ACC112 (cell line): ENCODE data around the gene CCSER1.
"Not testable (repeated sequence)": the region's sequence is repeated elsewhere in the genome, so short reads cannot be mapped to it uniquely, and the experiment has no call there.

Experiments
- H2AFZ ChIP-seq: fragments of 200-600 bp; sonication (generic); one replicate; pipeline ENCODE4 v1.6.0; 2017; ENCODE audit warnings: antibody characterized with exemption, low read length; ENCODE audit not compliant: unreplicated experiment
- H3K27ac ChIP-seq: fragments of 200-600 bp; sonication (generic); 2 replicates; pipeline ENCODE4 v1.5.1; 2014; ENCODE audit warnings: low read depth, mild to moderate bottlenecking, antibody characterized with exemption, low read length, moderate library complexity
- H3K27me3 ChIP-seq: fragments of 200-600 bp; sonication (generic); 2 replicates; pipeline ENCODE4 v1.6.1; 2014; ENCODE audit warnings: mild to moderate bottlenecking, antibody characterized with exemption, low read length, moderate library complexity, mixed read lengths; ENCODE audit not compliant: insufficient read depth
- H3K36me3 ChIP-seq: fragments of 200-600 bp; sonication (generic); 2 replicates; pipeline ENCODE4 v1.6.1; 2016; ENCODE audit warnings: mild to moderate bottlenecking, antibody characterized with exemption, low read length, moderate library complexity, mixed read lengths; ENCODE audit not compliant: insufficient read depth
- H3K4me1 ChIP-seq: fragments of 200-600 bp; sonication (generic); one replicate; pipeline ENCODE4 v1.6.1; 2016; ENCODE audit warnings: low read length, mixed read lengths; ENCODE audit not compliant: insufficient read depth, unreplicated experiment, control insufficient read depth
- H3K4me3 ChIP-seq: fragments of 200-600 bp; sonication (generic); 2 replicates; pipeline ENCODE4 v1.5.1; 2014; ENCODE audit warnings: mild to moderate bottlenecking, low read depth, low read length
- H3K79me2 ChIP-seq: fragments of 200-600 bp; sonication (generic); one replicate; pipeline ENCODE4 v1.6.0; 2016; ENCODE audit warnings: low read length; ENCODE audit not compliant: control insufficient read depth, unreplicated experiment, insufficient read depth

The CCSER1 gene

DNA sequence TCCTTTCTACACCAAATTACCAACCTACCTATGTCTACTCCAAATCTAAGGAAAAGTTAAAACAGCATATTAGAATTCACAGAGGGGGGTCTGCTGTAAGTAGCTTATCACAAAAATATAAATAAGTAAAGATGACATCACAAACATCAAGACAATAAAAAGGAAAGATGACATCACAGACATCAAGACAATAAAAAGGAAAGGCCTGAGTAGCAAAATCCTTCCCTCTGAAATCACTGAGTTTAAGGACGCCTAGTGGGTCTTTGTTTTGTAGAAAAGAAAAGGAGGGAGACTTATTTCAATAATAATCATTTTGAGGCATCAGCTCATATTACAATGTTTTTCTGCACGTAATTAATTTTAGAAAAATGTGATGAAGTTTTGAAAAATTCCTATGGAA is 1469.5 kb downstream of the CCSER1 start:
- Histone ChIP-seq H3K36me3 (no peaks in the 10 kb centered on the region), H3K4me3 (no peak overlapping the region)

DNA sequence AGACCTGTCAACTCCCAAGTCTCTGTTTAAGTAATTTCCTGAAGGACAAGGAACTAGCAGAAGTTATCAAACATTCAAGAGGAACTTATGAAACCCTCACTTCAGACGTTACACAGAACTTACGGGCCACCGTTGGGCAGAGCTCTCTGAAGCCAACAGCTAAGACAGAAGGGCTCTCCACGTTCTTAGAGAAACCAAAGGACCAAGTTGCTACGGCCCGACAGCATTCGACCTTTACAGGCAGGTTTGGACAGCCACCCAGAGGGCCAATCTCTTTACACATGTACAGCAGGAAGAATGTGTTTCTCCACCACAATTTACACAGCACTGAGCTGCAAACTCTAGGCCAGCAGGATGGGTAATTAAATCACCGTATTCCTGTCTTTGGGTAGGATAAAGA is 1471.5 kb downstream of the CCSER1 start:
- Histone ChIP-seq H3K79me2 (no peaks in the 10 kb centered on the region), H3K27ac (no peak overlapping the region), H3K27me3 (no peaks in the 10 kb centered on the region), H3K4me3 (no peak overlapping the region), H2AFZ (no peak overlapping the region), H3K4me1 (no peaks in the 10 kb centered on the region), H3K36me3 (no peaks in the 10 kb centered on the region)

More for the DNA sequence above, 1469.5 kb downstream of the CCSER1 start:
- Histone ChIP-seq H3K79me2 (no peaks in the 10 kb centered on the region), H3K27me3 (no peaks in the 10 kb centered on the region), H2AFZ (no peak overlapping the region), H3K27ac (no peak overlapping the region), H3K4me1 (no peaks in the 10 kb centered on the region)

DNA sequence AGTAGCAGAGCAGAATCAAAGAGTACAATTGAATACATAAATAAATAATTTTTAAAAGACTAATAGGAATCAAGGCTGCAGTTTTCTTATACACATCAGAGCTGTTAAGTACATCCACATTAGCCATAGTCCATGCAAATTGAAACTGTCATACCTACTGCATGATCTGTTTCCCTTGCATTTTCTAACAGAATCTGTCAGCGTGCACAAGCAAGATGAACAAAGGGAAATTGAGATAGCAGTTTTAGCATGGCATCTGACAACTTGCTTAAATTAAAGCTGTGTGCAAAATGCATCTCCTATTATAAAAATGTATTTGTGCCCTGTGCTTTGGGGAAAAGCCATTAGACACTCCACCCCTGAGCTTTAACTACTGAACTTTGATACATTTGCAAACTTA is 1473.1 kb downstream of the CCSER1 start:
- H3K27ac ChIP-seq: no peak overlapping the region
- H3K4me1 ChIP-seq: no peaks in the 10 kb centered on the region
- H3K4me3 ChIP-seq: no peak overlapping the region
- H3K27me3 ChIP-seq: no peaks in the 10 kb centered on the region
- H3K79me2 ChIP-seq: no peaks in the 10 kb centered on the region
- H3K36me3 ChIP-seq: no peaks in the 10 kb centered on the region
- H2AFZ ChIP-seq: no peak overlapping the region

GRCh38 chr4:91601401-91601800 is 1474.2 kb downstream of the CCSER1 start:
- no peaks in the 10 kb centered on the region for H3K36me3 ChIP-seq
- no peaks in the 10 kb centered on the region for H3K4me1 ChIP-seq
- no peak overlapping the region for H2AFZ ChIP-seq
- no peaks in the 10 kb centered on the region for H3K27me3 ChIP-seq
- no peak overlapping the region for H3K27ac ChIP-seq
- H3K79me2 ChIP-seq: no peaks in the 10 kb centered on the region
- H3K4me3 ChIP-seq: no peak overlapping the region

- Histone ChIP-seq H3K79me2 (no peaks in the 10 kb centered on the region), H2AFZ (no peak overlapping the region), H3K27me3 (no peaks in the 10 kb centered on the region), H3K36me3 (no peaks in the 10 kb centered on the region), H3K27ac (no peak overlapping the region), H3K4me1 (no peaks in the 10 kb centered on the region), H3K4me3 (no peak overlapping the region)
These were observed 1484.6 kb downstream of the CCSER1 start for GRCh38 chr4:91611782-91612181.

- no peaks in the 10 kb centered on the region for H3K36me3 ChIP-seq
- no peak overlapping the region for H3K27ac ChIP-seq
- H3K79me2 ChIP-seq: no peaks in the 10 kb centered on the region
- no peaks in the 10 kb centered on the region for H3K27me3 ChIP-seq
- no peaks in the 10 kb centered on the region for H3K4me1 ChIP-seq
- H2AFZ ChIP-seq: no peak overlapping the region
- H3K4me3 ChIP-seq: no peak overlapping the region
These were observed 1493.8 kb downstream of the CCSER1 start for GRCh38 chr4:91620952-91621351.

DNA sequence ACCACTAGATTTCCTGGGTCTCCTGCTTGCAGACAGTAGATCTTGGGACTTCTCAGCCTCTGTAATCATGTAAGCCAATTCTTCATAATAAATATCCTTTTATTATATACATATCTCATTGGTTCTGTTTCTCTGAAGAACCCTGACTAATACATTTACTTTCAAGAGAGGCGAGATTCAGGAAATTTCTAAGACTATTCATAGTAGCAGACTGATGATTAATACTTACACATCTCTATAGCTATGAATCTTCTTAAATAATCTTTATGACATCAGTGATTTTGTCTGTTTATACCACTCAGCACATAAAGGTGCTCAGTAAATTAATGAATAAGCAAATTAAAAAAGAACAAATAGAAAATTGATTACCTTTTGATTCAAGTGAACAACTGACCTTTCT is 1494.3 kb downstream of the CCSER1 start:
- Histone ChIP-seq H3K27ac (no peak overlapping the region), H3K79me2 (no peaks in the 10 kb centered on the region), H3K4me1 (no peaks in the 10 kb centered on the region), H3K36me3 (no peaks in the 10 kb centered on the region), H2AFZ (no peak overlapping the region), H3K27me3 (no peaks in the 10 kb centered on the region), H3K4me3 (no peak overlapping the region)

- Histone ChIP-seq H3K4me3 (no peak overlapping the region), H3K36me3 (no peaks in the 10 kb centered on the region), H3K4me1 (no peaks in the 10 kb centered on the region), H3K27ac (no peak overlapping the region), H3K27me3 (no peaks in the 10 kb centered on the region), H2AFZ (no peak overlapping the region), H3K79me2 (no peaks in the 10 kb centered on the region)
These were observed 1495.9 kb downstream of the CCSER1 start for GRCh38 chr4:91622925-91623602.

- not testable (repeated sequence) for H3K27ac ChIP-seq, H3K4me3 ChIP-seq, H3K79me2 ChIP-seq, H3K36me3 ChIP-seq, H3K4me1 ChIP-seq, H2AFZ ChIP-seq, H3K27me3 ChIP-seq
These were observed 1496.4 kb downstream of the CCSER1 start for GRCh38 chr4:91623603-91623967.

DNA sequence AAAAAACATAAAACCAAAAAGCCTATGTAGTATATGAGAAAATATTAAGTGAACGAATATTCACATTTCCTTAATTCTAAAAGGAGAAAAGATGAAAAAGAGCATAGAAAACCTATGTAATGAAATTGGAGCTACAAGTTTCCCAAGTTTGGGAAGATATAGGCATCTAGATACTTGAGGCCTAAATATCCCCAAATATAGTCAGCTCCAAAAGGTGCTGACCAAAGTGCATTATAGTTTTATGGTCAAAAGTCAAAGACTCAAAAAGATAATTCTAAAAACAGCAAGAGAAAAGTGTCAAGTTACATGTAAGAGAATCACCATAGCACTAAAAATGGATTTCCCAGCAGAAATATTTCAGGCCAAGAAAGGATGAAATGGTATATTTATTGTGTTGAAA is 1502.9 kb downstream of the CCSER1 start:
- no peaks in the 10 kb centered on the region for H3K27me3 ChIP-seq
- H3K36me3 ChIP-seq: no peaks in the 10 kb centered on the region
- H3K4me3 ChIP-seq: no peak overlapping the region
- H3K79me2 ChIP-seq: no peaks in the 10 kb centered on the region
- H2AFZ ChIP-seq: no peak overlapping the region
- no peaks in the 10 kb centered on the region for H3K4me1 ChIP-seq
- H3K27ac ChIP-seq: no peak overlapping the region

GRCh38 chr4:91630764-91631163 is 1503.6 kb downstream of the CCSER1 start:
- H2AFZ ChIP-seq: no peak overlapping the region
- no peaks in the 10 kb centered on the region for H3K4me1 ChIP-seq
- H3K27ac ChIP-seq: no peak overlapping the region
- no peak overlapping the region for H3K4me3 ChIP-seq
- H3K36me3 ChIP-seq: no peaks in the 10 kb centered on the region
- no peaks in the 10 kb centered on the region for H3K27me3 ChIP-seq
- H3K79me2 ChIP-seq: no peaks in the 10 kb centered on the region
